22Rv1 (cell line): ENCODE data around the gene PCDH9.

ENCODE experiments used
- H3K27ac ChIP-seq: fragments of 450-650 bp; 2 replicates; pipeline ENCODE4 v1.5.1; 2017
- CTCF ChIP-seq: fragments of 450-650 bp; IDR thresholded peaks from 2 replicates; pipeline ENCODE4 v1.5.1; 2017; ENCODE audit warnings: mild to moderate bottlenecking
- ZFX ChIP-seq: fragments of 450-650 bp; IDR thresholded peaks from 2 replicates; pipeline ENCODE4 v1.6.1; 2017; ENCODE audit warnings: antibody characterized with exemption, borderline replicate concordance

PCDH9 gene

DNA sequence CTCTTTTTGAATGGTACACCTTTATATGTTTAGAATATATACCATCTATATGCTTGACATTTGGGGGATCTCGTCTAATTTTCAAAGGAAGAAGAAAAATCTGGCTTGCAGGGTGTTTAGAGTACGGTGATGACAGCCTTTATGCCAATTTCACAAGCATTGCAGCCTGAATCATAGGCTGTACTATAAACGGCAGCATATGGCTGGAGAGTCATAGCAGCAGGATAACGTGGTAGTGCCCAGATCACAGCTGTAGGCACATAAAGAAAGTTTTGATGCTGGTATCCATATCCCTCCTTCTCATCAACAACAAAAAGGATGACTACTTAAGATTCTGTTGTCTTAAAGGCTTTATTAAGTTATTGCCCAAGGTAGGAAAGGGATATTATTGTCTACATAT is 253.0 kb downstream of the PCDH9 start:
- no peak for TF ChIP-seq ZFX
- TF ChIP-seq CTCF = no peak

DNA sequence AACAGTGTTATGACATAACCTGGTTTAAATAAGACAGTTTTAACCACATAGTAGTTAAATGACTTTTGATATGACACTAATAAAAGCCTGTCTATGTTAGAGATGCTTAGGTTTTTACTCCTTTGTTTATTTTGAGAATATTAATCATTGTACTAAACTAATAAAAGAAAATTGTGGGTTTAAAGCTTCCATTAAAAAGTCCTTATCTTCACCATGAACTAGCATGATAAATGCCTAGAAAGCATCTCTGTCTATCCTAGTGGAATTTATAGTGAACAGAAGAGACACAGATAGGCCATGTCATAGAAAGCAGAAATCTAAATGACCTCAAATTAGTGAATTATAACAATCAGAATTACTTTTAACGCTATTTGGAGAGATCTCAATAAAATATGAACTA is 255.2 kb downstream of the PCDH9 start:
- TF ChIP-seq ZFX (no peak), CTCF (no peak)
- no peak overlapping the region for H3K27ac ChIP-seq

More for the DNA sequence above, 253.0 kb downstream of the PCDH9 start:
- no peak overlapping the region for H3K27ac ChIP-seq

DNA sequence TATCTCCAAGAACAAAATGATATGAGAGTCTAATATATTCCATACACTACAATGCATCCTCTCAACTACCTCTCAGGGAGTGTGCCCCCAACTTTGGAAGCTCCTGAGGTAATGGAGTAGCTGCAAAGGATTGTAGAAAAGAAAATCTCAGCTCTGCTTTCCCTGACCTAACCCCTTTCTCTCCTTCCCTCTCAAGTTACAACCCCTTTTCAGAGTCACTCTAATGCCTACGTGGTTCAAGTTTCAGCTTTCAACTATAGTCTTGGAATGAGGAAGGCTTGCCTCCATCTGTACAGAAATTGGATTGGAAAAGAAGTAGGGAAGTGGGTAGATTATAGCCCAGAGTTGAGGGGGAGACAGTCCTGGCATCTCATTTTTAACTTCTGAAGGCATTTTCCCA is 256.0 kb downstream of the PCDH9 start:
- no peak overlapping the region for H3K27ac ChIP-seq
- TF ChIP-seq ZFX = no peak
- no peak for TF ChIP-seq CTCF

DNA sequence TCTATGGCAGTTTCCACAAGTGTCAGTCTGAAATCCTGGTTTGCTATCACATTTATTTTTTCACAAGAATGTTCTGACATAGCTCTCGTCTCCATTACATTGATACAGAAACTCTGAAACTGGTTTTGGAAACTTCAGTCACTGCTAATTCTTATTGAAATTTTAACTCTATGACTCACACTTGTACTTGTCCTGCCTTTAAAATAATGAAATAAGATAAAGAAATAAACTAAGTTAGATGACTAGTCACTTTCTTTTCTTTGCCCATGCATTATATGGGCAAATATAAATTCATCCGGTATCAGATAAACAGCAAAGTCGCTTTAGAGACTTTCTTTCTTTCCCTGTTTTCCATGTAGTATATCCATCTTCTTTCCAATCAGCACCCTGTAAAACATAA is 257.5 kb downstream of the PCDH9 start:
- H3K27ac ChIP-seq = no peak overlapping the region
- TF ChIP-seq CTCF (no peak), ZFX (no peak)

- no peak for TF ChIP-seq CTCF
- TF ChIP-seq ZFX = no peak
- H3K27ac ChIP-seq = no peak overlapping the region
Measured at GRCh38 chr13:66971004-66971403, 259.1 kb downstream of the PCDH9 start.

DNA sequence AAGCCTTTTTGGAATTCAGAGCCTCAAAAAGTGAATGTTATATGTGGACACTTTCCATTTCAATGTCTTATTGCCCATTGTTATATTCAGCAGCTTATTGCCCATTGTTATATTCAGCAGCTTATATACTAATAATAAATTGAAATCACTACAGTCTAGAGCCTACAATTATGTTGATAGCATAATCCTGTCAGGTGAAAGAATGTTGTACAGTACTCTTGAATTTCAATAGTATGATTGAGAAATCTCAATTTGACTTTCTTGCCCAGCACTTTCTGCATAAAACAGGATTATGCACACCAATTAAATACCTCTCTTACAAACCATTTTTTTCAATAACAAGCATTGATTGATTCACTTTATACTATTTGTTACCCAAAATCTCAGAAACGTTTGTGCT is 260.8 kb downstream of the PCDH9 start:
- no peak overlapping the region for H3K27ac ChIP-seq
- TF ChIP-seq CTCF = no peak
- no peak for TF ChIP-seq ZFX

DNA sequence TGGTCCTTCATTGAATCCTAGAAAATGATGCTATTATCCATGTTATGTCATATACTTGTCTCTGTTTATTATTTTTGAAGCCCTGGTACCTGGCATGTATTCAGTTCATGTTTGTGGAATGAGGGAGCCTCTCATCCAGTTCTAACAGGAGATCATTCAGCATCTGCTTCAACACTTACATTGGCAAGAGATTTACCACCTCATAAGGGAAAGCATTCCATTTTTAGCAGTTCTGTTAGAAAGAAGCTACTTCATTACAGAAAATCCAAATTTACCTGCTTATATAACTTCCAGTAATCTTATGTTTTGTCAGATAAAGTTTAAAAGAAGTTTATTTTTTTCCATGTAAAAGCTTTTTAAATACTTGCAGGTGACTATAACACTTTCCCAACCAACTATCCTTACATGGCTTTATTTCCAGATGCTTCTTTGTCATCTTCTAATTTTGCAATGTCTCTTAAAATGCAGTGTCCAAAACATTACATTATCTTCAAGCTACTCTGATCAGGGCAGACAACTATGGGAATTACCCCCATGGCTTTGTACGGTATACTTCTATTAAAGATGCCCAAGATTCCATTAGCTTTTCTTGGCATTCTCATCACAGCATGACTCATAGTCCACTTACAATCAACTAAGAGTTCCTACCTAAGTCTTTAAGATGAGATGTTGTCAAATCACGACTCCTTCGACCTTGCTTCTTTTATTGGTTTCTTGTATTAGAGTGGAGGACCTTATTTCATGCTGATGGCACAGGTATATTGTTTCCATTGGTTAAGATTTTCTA is 262.1 kb downstream of the PCDH9 start:
- no peak overlapping the region for H3K27ac ChIP-seq

More for the DNA sequence above, 262.1 kb downstream of the PCDH9 start:
- TF ChIP-seq ZFX (no peak), CTCF (no peak)
